GM10248 (cell line): ENCODE measurements around the gene DPYSL5.

Experiments used
- CTCF ChIA-PET: fragments of 300-600 bp; sonication (Branson Sonifier 250); formaldehyde crosslinking; extraction: SDS; loops from one replicate; lab custom pipeline; 2021; ENCODE audit warnings: antibody characterized with exemption; lab: Yijun Ruan, JAX
- POLR2A ChIA-PET: fragments of 350-650 bp; sonication (Branson Sonifier 250); formaldehyde crosslinking; extraction: SDS; loops from one replicate; lab custom pipeline; 2020; ENCODE audit warnings: antibody characterized with exemption; lab: Yijun Ruan, JAX
- DNase-seq: peaks from one replicate; pipeline ENCODE4 v3.0.0; 2012; ENCODE audit errors: extremely low spot score
- CTCF ChIP-seq: IDR thresholded peaks from 2 replicates; pipeline ENCODE4 v1.5.1; 2012; ENCODE audit warnings: mild to moderate bottlenecking, low read depth; ENCODE audit errors: extremely low read depth, missing control alignments, control extremely low read depth

Gene DPYSL5

DNA sequence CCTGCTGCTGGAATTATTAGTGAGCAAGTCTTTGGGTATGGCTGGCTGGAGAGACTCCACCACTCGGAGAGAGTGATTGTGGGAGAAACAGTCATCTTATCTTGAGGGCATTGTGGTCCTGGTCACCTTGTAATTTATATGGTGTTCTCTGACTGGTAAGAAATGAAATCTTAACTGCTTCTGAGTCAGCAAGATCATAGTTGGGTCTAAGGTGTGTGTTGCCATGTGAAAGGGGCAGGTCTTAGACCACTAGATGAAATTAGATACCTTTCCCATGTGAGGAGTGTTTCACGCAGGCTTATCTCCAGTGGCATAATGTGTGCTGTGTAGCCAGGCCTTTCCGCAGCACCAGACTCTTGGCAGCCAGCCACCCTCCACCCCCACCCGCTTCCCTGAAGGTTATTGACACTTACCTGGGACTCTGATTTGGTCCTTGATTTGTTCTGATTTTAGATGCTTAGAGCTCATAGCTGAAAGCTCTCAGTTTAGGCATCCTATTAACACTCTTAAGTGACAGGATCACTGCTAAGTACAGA, 130.2 kb downstream of the DPYSL5 start:
- no peak for DNase-seq
- ChIA-PET CTCF (interaction anchor here (0.8 to 5.4 kb wide), 3 partner anchors 10 to 16 kb away, joined by 3 to 33 read pairs (median 15); no protein-coding TSS in a partner anchor), POLR2A (no interaction called here)
- no peak for TF ChIP-seq CTCF

DNA sequence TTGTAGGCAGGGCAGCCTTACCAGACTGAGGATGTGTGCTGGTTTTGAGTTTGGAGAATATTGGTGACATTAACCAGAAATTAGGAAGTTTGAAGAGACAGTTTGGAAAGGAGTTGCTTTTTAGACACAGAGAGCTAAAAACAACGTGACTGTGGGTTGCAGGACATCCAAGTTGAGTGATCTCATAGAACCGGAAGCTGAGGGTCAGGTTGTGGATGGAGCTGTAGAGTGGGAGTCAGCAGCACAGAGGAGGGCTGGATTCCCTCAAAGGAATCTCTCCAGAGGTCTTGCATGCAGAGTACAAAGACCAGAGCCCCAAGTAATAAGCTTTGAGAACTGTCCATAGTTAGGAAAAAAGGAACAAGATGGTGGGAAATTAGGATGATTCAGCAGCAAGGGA, 131.8 kb downstream of the DPYSL5 start:
- no peak for TF ChIP-seq CTCF
- DNase-seq = no peak
- ChIA-PET POLR2A (no interaction called here), CTCF (interaction anchor here (4.2 to 5.4 kb wide), 2 partner anchors 8 to 17 kb away, joined by 15 to 33 read pairs; no protein-coding TSS in a partner anchor)

DNA sequence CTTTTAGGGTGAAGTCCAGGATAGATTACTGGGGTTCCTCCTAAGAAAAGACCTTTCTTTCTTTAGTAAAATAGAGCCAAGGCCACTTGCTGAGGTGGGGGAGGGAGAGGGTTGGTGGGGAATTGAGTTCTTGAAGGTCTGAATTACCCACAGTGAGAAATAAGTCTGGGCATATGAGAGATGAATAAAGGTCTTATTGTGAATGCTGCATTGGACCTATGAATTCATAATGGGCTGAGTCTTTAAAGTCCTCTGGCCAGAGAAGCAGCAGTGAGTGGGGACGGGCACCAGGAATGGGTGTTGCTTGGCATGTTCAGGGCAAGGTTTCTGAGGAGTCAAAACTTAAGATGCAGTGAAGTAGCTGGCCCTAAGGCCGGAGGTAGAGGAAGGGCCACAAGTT, 133.0 kb downstream of the DPYSL5 start:
- CTCF ChIA-PET = interaction anchor here (1.7 to 3.7 kb wide), 3 partner anchors 10 to 135 kb away, joined by 4 to 14 read pairs (median 6); no protein-coding TSS in a partner anchor
- TF ChIP-seq CTCF = no peak
- POLR2A ChIA-PET = no interaction called here
- no peak for DNase-seq

DNA sequence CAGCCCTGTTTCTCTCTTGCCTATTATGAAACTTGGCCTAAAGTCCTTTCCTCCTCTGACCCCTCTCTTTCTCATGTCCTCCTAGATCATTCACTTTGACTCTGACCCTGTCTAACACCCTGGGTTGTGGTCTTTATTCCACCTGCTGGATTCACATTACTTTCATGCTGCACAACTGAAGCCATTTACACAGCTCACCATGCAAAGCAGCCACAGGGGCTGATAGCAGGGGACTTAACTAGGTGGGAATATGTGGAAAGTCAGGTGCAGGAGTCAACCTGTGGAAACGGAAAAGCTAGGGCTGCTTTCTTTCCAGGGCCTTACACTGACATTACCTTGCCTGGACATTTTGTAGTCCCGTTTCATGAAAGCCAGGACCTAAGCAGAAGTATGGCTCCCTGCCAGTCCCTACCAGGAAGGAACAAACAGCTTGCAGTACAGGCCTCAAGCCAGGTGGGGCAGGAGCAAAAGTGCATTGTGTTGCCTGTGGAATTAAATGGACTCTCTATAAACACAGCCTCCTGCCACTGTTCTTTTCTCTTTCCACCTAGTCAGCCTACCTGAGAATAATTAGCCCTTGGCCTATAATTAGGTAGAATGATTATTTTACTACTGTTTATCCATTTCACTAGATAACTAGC, 134.3 kb downstream of the DPYSL5 start:
- DNase-seq = peak; percentile 41
- POLR2A ChIA-PET = interaction anchor here (0.6 kb wide), 1 partner anchor 351 kb away, joined by 7 read pairs; no protein-coding TSS in a partner anchor

DNA sequence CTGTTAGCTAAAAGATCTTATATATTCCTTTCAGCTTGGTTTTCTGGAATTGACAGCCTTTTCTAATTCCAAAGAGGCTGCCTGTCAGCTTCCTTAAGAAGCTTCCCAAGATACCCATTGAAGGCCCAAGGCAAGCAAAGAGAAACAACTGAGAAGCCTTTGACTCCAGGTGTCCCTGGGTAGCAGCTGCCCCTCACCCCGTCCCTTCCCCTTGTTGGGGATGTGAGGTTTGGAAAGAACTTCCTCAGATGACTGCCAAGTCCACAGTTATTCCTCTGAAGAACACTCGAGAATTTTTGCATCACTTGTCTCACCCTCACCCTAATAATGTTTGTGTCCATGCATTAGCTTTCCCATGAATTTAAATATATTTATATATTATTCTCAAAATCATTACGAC, 135.8 kb downstream of the DPYSL5 start:
- CTCF ChIA-PET = interaction anchor here (0.8 to 3.7 kb wide), 9 partner anchors 10 to 60 kb away, joined by 3 to 17 read pairs (median 4); no protein-coding TSS in a partner anchor
- no peak for DNase-seq
- POLR2A ChIA-PET = no interaction called here
- no peak for TF ChIP-seq CTCF

More for the DNA sequence above, 134.3 kb downstream of the DPYSL5 start:
- no peak for TF ChIP-seq CTCF
- CTCF ChIA-PET = interaction anchor here (1.4 to 3.7 kb wide), 8 partner anchors 11 to 136 kb away, joined by 4 to 17 read pairs (median 6); no protein-coding TSS in a partner anchor

- no peak for TF ChIP-seq CTCF
- no peak for DNase-seq
- ChIA-PET CTCF (interaction anchor here (1.0 to 4.4 kb wide), 5 partner anchors 8 to 140 kb away, joined by 3 to 15 read pairs (median 4); no protein-coding TSS in a partner anchor), POLR2A (no interaction called here)
These were observed 137.9 kb downstream of the DPYSL5 start for GRCh38 chr2:26985807-26986206.
